Measurements from ENCODE around the gene NLRP3.
"Not testable (repeated sequence)": the region's sequence is repeated elsewhere in the genome, so short reads cannot be mapped to it uniquely, and the experiment has no call there.

The NLRP3 gene

GRCh38 chr1:247469141-247469535 lies 53.2 kb downstream of the NLRP3 start:
- no peak for DNase-seq (ENCODE audit: low spot score)

- not testable (repeated sequence) for DNase-seq (ENCODE audit: low spot score)
Measured at GRCh38 chr1:247470942-247471429, 55.0 kb downstream of the NLRP3 start.

- DNase-seq (ENCODE audit: low spot score), result no peak
Measured at GRCh38 chr1:247471445-247472016, 55.6 kb downstream of the NLRP3 start.

- no peak for DNase-seq (ENCODE audit: low spot score)
Measured at GRCh38 chr1:247472035-247472434, 56.1 kb downstream of the NLRP3 start.

- no peak for DNase-seq (ENCODE audit: low spot score)
Measured at GRCh38 chr1:247474367-247474766, 58.4 kb downstream of the NLRP3 start.

GRCh38 chr1:247475793-247476192 lies 59.8 kb downstream of the NLRP3 start:
- no peak for DNase-seq (ENCODE audit: low spot score)

- DNase-seq (ENCODE audit: low spot score), result not testable (repeated sequence)
Measured at GRCh38 chr1:247476328-247477058, 60.5 kb downstream of the NLRP3 start.

- DNase-seq (ENCODE audit: low spot score), result no peak
Measured at GRCh38 chr1:247482747-247483146, 66.8 kb downstream of the NLRP3 start.

- DNase-seq (ENCODE audit: low spot score), result peak; percentile 74
Measured at GRCh38 chr1:247487057-247487456, 71.1 kb downstream of the NLRP3 start.

- DNase-seq (ENCODE audit: low spot score), result no peak
Measured at GRCh38 chr1:247491328-247491727, 75.4 kb downstream of the NLRP3 start.

- DNase-seq (ENCODE audit: low spot score), result no peak
Measured at GRCh38 chr1:247493106-247493505, 77.1 kb downstream of the NLRP3 start.

GRCh38 chr1:247494767-247495166 lies 78.8 kb downstream of the NLRP3 start:
- DNase-seq (ENCODE audit: low spot score), result no peak

- DNase-seq (ENCODE audit: low spot score), result no peak
Measured at GRCh38 chr1:247496581-247497285, 80.8 kb downstream of the NLRP3 start.

Data from pons (tissue), 1 donor.